Natural killer cell (primary cell): ENCODE results near the gene IFNL1. TPM values are rescaled to one million over a fixed set of nuclear protein-coding genes. Genes with fewer than 3 reads are reported as not detected.

Experiments used
- ATAC-seq, 3 donors: fragments of 150-1000 bp in 2 of 3; fragments of 200-7000 bp in 1 of 3; cut with Tn5 transposase; 1 replicate in 1 of 3; 2 replicates in 2 of 3; pipeline ENCODE4 v1.10.0; 2021; ENCODE audit warnings: mild to moderate bottlenecking in 2 of 3, moderate library complexity in 2 of 3
- DNase-seq, 2 donors: peaks; one replicate each; pipeline versions ENCODE4 v3.0.0 to v3.0.0-alpha.2; 2013 to 2021; ENCODE audit warnings: mixed read lengths in 1 of 2
- H3K27ac ChIP-seq: one replicate; pipeline ENCODE4 v1.5.1; 2013; ENCODE audit warnings: mild to moderate bottlenecking, low read length
- H3K27me3 ChIP-seq: one replicate; pipeline ENCODE4 v1.6.1; 2013; ENCODE audit warnings: low read length; ENCODE audit not compliant: control insufficient read depth, insufficient read depth
- H3K36me3 ChIP-seq: one replicate; pipeline ENCODE4 v1.6.1; 2013; ENCODE audit warnings: low read length; ENCODE audit not compliant: control insufficient read depth, insufficient read depth
- H3K4me1 ChIP-seq: one replicate; pipeline ENCODE4 v1.6.1; 2013; ENCODE audit warnings: low read length; ENCODE audit not compliant: control insufficient read depth, insufficient read depth
- H3K4me3 ChIP-seq: one replicate; pipeline ENCODE4 v1.5.1; 2013; ENCODE audit warnings: low read length
- H3K9me3 ChIP-seq: one replicate; pipeline ENCODE4 v1.6.1; 2013; ENCODE audit warnings: low read length; ENCODE audit not compliant: control insufficient read depth, insufficient read depth
- H3K27ac Mint-ChIP-seq, 2 donors: one replicate each; pipeline ENCODE4 v1.8.0; 2022; ENCODE audit warnings: mild to moderate bottlenecking in 2 of 2, mixed read lengths in 2 of 2, moderate library complexity in 1 of 2
- H3K27me3 Mint-ChIP-seq, 2 donors: one replicate each; pipeline ENCODE4 v1.8.0; 2022; ENCODE audit warnings: low read depth in 2 of 2, mixed read lengths in 2 of 2
- H3K36me3 Mint-ChIP-seq: one replicate; pipeline ENCODE4 v1.8.0; 2022; ENCODE audit warnings: mixed read lengths
- H3K4me1 Mint-ChIP-seq, 2 donors: one replicate each; pipeline ENCODE4 v1.8.0; 2022; ENCODE audit warnings: mixed read lengths in 2 of 2
- H3K4me3 Mint-ChIP-seq: one replicate; pipeline ENCODE4 v1.8.0; 2022; ENCODE audit warnings: mild to moderate bottlenecking, moderate library complexity, mixed read lengths
- H3K9me3 Mint-ChIP-seq, 2 donors: one replicate each; pipeline ENCODE4 v1.8.0; 2022; ENCODE audit warnings: mixed read lengths in 2 of 2
- whole genome bisulfite sequencing: methylation state at CpG from one replicate; pipeline ENCODE4 v1.1.7; 2013; ENCODE audit warnings: missing lambda C conversion rate; ENCODE audit not compliant: insufficient coverage; 5-methylcytosine and 5-hydroxymethylcytosine counted together
- intact Hi-C: fragments of 100-400 bp; cut with micrococcal nuclease; formaldehyde crosslinking; loops from one replicate; pipeline ENCODE4 v1.14.2; 2022
- total RNA-seq, 4 donors: library from RNA; stranded (reverse); fragments of 120-200 nt in 1 of 4; gene quantifications; one replicate each; pipeline versions ENCODE4 v1.2.3 to v1.2.4, GENCODE V29; 2013 to 2022
- TF ChIP-seq, protein P1 (sequence below): fragments of 200-600 bp; IDR thresholded peaks from one replicate; pipeline ENCODE4 v1.8.0; 2022; ENCODE audit warnings: antibody characterized with exemption

The IFNL1 gene
- total RNA-seq, 3 donors from 2014 or later (not counting 1 experiment from before 2014, with no cell fraction given) = 0.33 to 1.4 TPM; not detected in 1

DNA sequence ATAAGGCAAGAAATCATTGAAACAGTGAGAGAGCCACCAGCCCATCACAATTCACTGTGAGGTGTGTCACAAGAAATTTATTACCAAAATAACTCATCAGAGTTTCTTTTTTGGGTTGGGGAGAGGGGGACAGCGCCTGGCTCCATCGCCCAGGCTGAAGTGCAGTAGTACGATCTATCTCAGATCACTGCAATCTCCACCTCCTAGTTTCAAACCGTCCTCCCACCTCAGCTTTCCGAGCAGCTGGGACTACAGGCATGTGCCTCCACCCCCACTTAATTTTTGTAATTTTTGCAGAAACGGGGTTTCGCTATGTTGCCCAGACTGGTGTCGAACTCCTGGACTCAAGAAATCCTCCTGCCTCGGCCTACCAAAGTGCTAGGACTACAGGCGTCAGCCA is 3.6 kb downstream of the IFNL1 start:
- no peak for DNase-seq
- Mint-ChIP-seq H3K9me3 (no peaks in the 10 kb centered on the region), H3K4me1 (peaks cover 39 to 47% of the 10 kb centered on the region in 2 donors), H3K36me3 (no peaks in the 10 kb centered on the region), H3K27me3 (no peaks in the 10 kb centered on the region), H3K27ac (peak overlapping the region; percentile 80 to 81), H3K4me3 (peak overlapping the region; percentile 52)
- ATAC-seq = no peak
- TF ChIP-seq, protein P1, sequence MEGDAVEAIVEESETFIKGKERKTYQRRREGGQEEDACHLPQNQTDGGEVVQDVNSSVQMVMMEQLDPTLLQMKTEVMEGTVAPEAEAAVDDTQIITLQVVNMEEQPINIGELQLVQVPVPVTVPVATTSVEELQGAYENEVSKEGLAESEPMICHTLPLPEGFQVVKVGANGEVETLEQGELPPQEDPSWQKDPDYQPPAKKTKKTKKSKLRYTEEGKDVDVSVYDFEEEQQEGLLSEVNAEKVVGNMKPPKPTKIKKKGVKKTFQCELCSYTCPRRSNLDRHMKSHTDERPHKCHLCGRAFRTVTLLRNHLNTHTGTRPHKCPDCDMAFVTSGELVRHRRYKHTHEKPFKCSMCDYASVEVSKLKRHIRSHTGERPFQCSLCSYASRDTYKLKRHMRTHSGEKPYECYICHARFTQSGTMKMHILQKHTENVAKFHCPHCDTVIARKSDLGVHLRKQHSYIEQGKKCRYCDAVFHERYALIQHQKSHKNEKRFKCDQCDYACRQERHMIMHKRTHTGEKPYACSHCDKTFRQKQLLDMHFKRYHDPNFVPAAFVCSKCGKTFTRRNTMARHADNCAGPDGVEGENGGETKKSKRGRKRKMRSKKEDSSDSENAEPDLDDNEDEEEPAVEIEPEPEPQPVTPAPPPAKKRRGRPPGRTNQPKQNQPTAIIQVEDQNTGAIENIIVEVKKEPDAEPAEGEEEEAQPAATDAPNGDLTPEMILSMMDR = no peak
- peaks cover 44% of the 10 kb centered on the region for H3K4me1 ChIP-seq
- peak overlapping the region; percentile 66 for H3K27ac ChIP-seq
- H3K36me3 ChIP-seq = no peaks in the 10 kb centered on the region
- intact Hi-C loops = loop anchor here (5.0 kb wide), 1 partner anchor 42 kb away; the partner anchor contains the start of gene SAMD4B
- H3K4me3 ChIP-seq = no peak overlapping the region
- 95% methylated on average over 8 of the region's 10 CpGs for WGBS
- no peaks in the 10 kb centered on the region for H3K9me3 ChIP-seq
- no peaks in the 10 kb centered on the region for H3K27me3 ChIP-seq

DNA sequence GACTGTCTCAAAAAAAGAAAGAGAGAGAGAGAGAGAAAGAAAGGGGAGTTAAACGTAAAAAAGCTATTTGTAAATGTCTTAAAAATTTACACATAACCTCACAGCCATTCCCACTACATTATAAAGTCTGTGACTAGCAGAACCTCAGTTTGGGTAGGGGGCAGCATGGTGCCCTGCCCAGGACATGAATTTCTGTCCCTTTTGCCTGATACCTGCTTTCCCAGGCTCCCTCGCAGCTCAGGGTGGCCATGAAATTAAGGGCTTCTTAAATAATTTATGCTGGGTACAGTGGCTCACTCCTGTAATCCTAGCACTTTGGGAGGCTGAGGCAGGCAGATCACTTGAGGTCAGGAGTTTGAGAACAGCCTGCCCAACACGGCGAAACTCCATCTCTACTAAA is 4.8 kb downstream of the IFNL1 start:
- intact Hi-C loops = no loop called here
- no peaks in the 10 kb centered on the region for H3K9me3 ChIP-seq
- no peaks in the 10 kb centered on the region for H3K27me3 Mint-ChIP-seq
- peak overlapping the region in 1 of 2 donors; percentile 80 for H3K27ac Mint-ChIP-seq
- H3K36me3 Mint-ChIP-seq = no peaks in the 10 kb centered on the region
- DNase-seq (no peak), ATAC-seq (no peak)
- peaks cover 38 to 53% of the 10 kb centered on the region in 2 donors for H3K4me1 Mint-ChIP-seq
- peaks cover 43% of the 10 kb centered on the region for H3K4me1 ChIP-seq
- H3K27ac ChIP-seq = no peak overlapping the region
- H3K4me3 ChIP-seq = no peak overlapping the region
- TF ChIP-seq, protein P1 = no peak
- H3K9me3 Mint-ChIP-seq = no peaks in the 10 kb centered on the region
- H3K27me3 ChIP-seq = no peaks in the 10 kb centered on the region
- H3K4me3 Mint-ChIP-seq = no peak overlapping the region
- no peaks in the 10 kb centered on the region for H3K36me3 ChIP-seq
- WGBS = 83% methylated on average over 3 of the region's 4 CpGs

DNA sequence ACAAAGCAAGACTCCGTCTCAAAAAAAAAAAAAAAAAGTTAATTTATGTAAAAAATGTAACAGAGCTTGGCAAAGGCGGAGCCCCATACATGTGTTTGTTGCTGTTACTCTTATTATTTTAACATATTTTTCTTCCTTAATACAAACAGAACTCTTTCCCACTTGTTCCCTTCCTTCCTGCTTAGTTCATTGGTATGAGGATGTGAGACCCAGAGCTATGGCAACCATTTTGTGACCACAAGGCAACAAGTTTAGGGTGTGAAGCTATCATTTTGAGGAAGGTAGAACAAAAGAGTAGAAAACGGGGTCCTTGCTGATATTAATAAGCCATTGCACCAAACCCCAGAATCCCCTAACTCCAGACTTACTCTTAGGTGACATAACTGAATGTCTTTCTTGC is 5.4 kb downstream of the IFNL1 start:
- no peak overlapping the region for H3K4me3 Mint-ChIP-seq
- ATAC-seq = no peak
- no peaks in the 10 kb centered on the region for H3K27me3 Mint-ChIP-seq

More for the DNA sequence above, 5.4 kb downstream of the IFNL1 start:
- Histone ChIP-seq H3K27me3 (no peaks in the 10 kb centered on the region), H3K9me3 (no peaks in the 10 kb centered on the region), H3K4me3 (no peak overlapping the region), H3K36me3 (no peaks in the 10 kb centered on the region), H3K27ac (no peak overlapping the region), H3K4me1 (peaks cover 37% of the 10 kb centered on the region)
- H3K36me3 Mint-ChIP-seq = peaks cover 4% of the 10 kb centered on the region
- 100% methylated on average over 1 of the region's 3 CpGs for WGBS
- peaks cover 34 to 48% of the 10 kb centered on the region in 2 donors for H3K4me1 Mint-ChIP-seq
- intact Hi-C loops = no loop called here
- H3K9me3 Mint-ChIP-seq = no peaks in the 10 kb centered on the region
- DNase-seq = no peak
- TF ChIP-seq, protein P1 = no peak
- H3K27ac Mint-ChIP-seq = no peak overlapping the region
